DMS79 (cell line): ENCODE results near the gene CXCR6.
A peak's percentile ranks its signal among the peaks of the same experiment; 100 is the strongest.

Experiments used
- DNase-seq: peaks from one replicate; lab custom pipeline; 2025; lab: John Stamatoyannopoulos, UW

CXCR6 gene

GRCh38 chr3:45922950-45923590 is 20.2 kb upstream of the CXCR6 start:
- no peak for DNase-seq

- DNase-seq: no peak
Observed at GRCh38 chr3:45923755-45924154, 19.5 kb upstream of the CXCR6 start.

- no peak for DNase-seq
Observed at GRCh38 chr3:45927881-45928280, 15.4 kb upstream of the CXCR6 start.

- DNase-seq: no peak
Observed at GRCh38 chr3:45929042-45929679, 14.1 kb upstream of the CXCR6 start.

- DNase-seq: no peak
Observed at GRCh38 chr3:45931496-45931895, 11.8 kb upstream of the CXCR6 start.

GRCh38 chr3:45932112-45932511 is 11.2 kb upstream of the CXCR6 start:
- no peak for DNase-seq

GRCh38 chr3:45933591-45933990 is 9.7 kb upstream of the CXCR6 start:
- no peak for DNase-seq

GRCh38 chr3:45936261-45936660 is 7.0 kb upstream of the CXCR6 start:
- DNase-seq: no peak

- DNase-seq: no peak
Observed at GRCh38 chr3:45937206-45938042, 5.8 kb upstream of the CXCR6 start.

- DNase-seq: no peak
Observed at GRCh38 chr3:45938043-45938435, 5.2 kb upstream of the CXCR6 start.

GRCh38 chr3:45938864-45939263 is 4.4 kb upstream of the CXCR6 start:
- no peak for DNase-seq

- no peak for DNase-seq
Observed at GRCh38 chr3:45939341-45939771, 3.9 kb upstream of the CXCR6 start.

GRCh38 chr3:45940004-45940780 is 3.1 kb upstream of the CXCR6 start:
- peak; percentile 53 for DNase-seq

GRCh38 chr3:45940781-45941365 is 2.4 kb upstream of the CXCR6 start:
- no peak for DNase-seq

- no peak for DNase-seq
Observed at GRCh38 chr3:45942051-45942825, 1.0 kb upstream of the CXCR6 start.

- DNase-seq: no peak
Observed at GRCh38 chr3:45944830-45945620, 1.8 kb downstream of the CXCR6 start.

- DNase-seq: no peak
Observed at GRCh38 chr3:45946307-45946706, 3.0 kb downstream of the CXCR6 start.

- DNase-seq: no peak
Observed at GRCh38 chr3:45946875-45947274, 3.6 kb downstream of the CXCR6 start.

- no peak for DNase-seq
Observed at GRCh38 chr3:45947361-45947760, 4.1 kb downstream of the CXCR6 start.

- DNase-seq: no peak
Observed at GRCh38 chr3:45948311-45948781, 5.1 kb downstream of the CXCR6 start.
